Astrocyte of the cerebellum (primary cell): ENCODE measurements around the gene MAP7D3.
A peak's percentile ranks its signal among the peaks of the same experiment; 100 is the strongest.

Experiments used
- DNase-seq: peaks from one replicate; pipeline ENCODE4 v3.0.0-alpha.2; 2011; ENCODE audit warnings: low read depth
- H3K4me3 ChIP-seq: 2 replicates; pipeline ENCODE4 v1.5.1; 2011; ENCODE audit warnings: mild to moderate bottlenecking, low read depth, low read length, moderate library complexity
- CTCF ChIP-seq: IDR thresholded peaks from 2 replicates; pipeline ENCODE4 v1.5.1; 2012; ENCODE audit warnings: low read length, low read depth, moderate library complexity, mild to moderate bottlenecking; ENCODE audit errors: missing control alignments
- in situ Hi-C: cut with HindIII; loops from 2 replicates; pipeline ENCODE4 v1.10.0; 2017; ENCODE audit warnings: low sequenced_read_pairs

MAP7D3 gene

GRCh38 chrX:136212557-136213111 lies 38.6 kb downstream of the MAP7D3 start:
- DNase-seq: no peak
- in situ Hi-C loops: no loop called here
- no peak for TF ChIP-seq CTCF
- no peak overlapping the region for H3K4me3 ChIP-seq

GRCh38 chrX:136211766-136212556 lies 39.2 kb downstream of the MAP7D3 start:
- H3K4me3 ChIP-seq: no peak overlapping the region
- in situ Hi-C loops: no loop called here
- no peak for DNase-seq
- TF ChIP-seq CTCF: no peak

- no peak for DNase-seq
- no peak overlapping the region for H3K4me3 ChIP-seq
- TF ChIP-seq CTCF: no peak
- in situ Hi-C loops: no loop called here
These were observed 40.4 kb downstream of the MAP7D3 start for GRCh38 chrX:136210806-136211205.

GRCh38 chrX:136210243-136210642 lies 41.0 kb downstream of the MAP7D3 start:
- TF ChIP-seq CTCF: no peak
- no peak for DNase-seq
- in situ Hi-C loops: no loop called here
- no peak overlapping the region for H3K4me3 ChIP-seq

- no peak for TF ChIP-seq CTCF
- in situ Hi-C loops: no loop called here
- no peak for DNase-seq
These were observed 41.4 kb downstream of the MAP7D3 start for GRCh38 chrX:136209751-136210150.

GRCh38 chrX:136209016-136209738 lies 42.0 kb downstream of the MAP7D3 start:
- in situ Hi-C loops: no loop called here
- peak; percentile 26 for DNase-seq
- no peak overlapping the region for H3K4me3 ChIP-seq
- peak; percentile 63 for TF ChIP-seq CTCF

More at GRCh38 chrX:136209751-136210150, 41.4 kb downstream of the MAP7D3 start:
- no peak overlapping the region for H3K4me3 ChIP-seq
